HepG2 (cell line): ENCODE measurements around the gene KIF13A.

Experiments used
- FOXP1 ChIP-seq, 2 experiments: fragments of 450-650 bp in 1 of 2; IDR thresholded peaks; 2 replicates each; pipeline ENCODE4 v1.6.1; 2017 to 2018; ENCODE audit warnings: antibody characterized with exemption in 1 of 2
- HCFC1 ChIP-seq: fragments of 150-350 bp; IDR thresholded peaks from 2 replicates; pipeline ENCODE4 v1.6.1; 2014; ENCODE audit warnings: low read depth, low read length
- ZFAT ChIP-seq: sonication (generic); formaldehyde crosslinking; conservative IDR thresholded peaks from 2 replicates; pipeline ENCODE4 v1.8.1; 2023; ENCODE audit warnings: missing genetic modification reagents, inconsistent platforms
- ZNF253 ChIP-seq: sonication (generic); formaldehyde crosslinking; IDR thresholded peaks from 2 replicates; pipeline ENCODE4 v1.8.0; 2022; ENCODE audit warnings: mild to moderate bottlenecking, missing genetic modification reagents, borderline replicate concordance
- ZNF274 ChIP-seq: sonication (generic); formaldehyde crosslinking; IDR thresholded peaks from 2 replicates; pipeline ENCODE4 v1.5.1; 2020; ENCODE audit warnings: mild to moderate bottlenecking, missing genetic modification reagents
- TF ChIP-seq, protein P1 (sequence below): sonication (generic); formaldehyde crosslinking; IDR thresholded peaks from 2 replicates; pipeline ENCODE4 v1.5.1; 2020; ENCODE audit warnings: mild to moderate bottlenecking, missing genetic modification reagents

DNA sequence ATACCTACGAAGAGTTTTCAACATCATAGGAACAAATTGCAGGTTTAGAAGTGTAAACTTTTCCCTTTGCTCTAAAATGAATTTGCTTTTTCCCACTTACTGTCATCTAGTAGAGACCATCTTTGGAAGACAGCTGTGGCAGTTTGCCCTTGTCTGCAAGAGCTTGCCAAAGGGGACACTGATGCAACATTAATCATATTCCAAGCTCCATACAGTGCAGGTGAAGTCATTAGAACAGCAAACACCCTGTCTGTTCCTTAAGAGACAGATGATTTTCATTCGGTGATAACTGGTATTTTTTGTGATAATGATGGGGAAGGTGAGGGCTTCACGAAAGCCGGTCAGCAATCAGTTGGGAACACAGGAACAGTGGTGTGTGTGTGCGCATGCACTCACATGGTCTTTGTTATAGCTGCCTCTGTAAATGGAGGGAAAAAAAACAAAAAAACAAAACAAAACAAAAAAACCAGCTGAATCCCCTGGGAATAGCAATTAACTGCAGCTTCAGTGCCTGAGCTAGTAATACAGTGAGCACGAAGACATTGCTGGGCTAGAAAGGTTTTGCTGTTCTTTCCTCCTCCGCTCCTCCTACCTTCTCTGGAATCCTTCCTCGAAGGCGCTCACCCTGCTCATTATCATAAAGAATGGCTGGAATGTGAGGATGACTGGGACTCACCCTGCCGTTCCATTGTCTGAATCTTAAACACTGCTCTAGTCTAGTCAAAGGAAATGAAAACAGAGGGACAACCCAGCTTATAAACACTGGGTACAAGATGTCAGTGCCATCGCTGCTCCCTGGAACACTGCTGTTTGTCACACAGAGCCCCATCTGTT, 35.2 kb upstream of the KIF13A start:
- TF ChIP-seq HCFC1, result no peak
- no peak for TF ChIP-seq ZNF274 (CRISPR knock-in tag)
- TF ChIP-seq, protein P1, sequence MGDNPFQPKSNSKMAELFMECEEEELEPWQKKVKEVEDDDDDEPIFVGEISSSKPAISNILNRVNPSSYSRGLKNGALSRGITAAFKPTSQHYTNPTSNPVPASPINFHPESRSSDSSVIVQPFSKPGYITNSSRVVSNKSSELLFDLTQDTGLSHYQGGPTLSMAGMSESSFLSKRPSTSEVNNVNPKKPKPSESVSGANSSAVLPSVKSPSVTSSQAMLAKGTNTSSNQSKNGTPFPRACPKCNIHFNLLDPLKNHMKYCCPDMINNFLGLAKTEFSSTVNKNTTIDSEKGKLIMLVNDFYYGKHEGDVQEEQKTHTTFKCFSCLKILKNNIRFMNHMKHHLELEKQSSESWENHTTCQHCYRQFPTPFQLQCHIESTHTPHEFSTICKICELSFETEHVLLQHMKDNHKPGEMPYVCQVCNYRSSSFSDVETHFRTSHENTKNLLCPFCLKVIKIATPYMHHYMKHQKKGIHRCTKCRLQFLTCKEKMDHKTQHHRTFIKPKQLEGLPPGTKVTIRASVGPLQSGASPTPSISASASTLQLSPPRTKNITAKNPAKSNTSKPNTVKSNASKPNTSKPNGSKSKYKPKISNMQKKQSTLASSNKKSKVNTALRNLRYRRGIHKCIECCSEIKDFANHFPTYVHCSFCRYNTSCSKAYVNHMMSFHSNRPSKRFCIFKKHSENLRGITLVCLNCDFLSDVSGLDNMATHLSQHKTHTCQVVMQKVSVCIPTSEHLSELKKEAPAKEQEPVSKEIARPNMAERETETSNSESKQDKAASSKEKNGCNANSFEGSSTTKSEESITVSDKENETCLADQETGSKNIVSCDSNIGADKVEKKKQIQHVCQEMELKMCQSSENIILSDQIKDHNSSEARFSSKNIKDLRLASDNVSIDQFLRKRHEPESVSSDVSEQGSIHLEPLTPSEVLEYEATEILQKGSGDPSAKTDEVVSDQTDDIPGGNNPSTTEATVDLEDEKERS (CRISPR knock-in tag), result no peak
- no peak for TF ChIP-seq ZFAT (CRISPR knock-in tag)
- TF ChIP-seq ZNF253, result no peak
- no peak for TF ChIP-seq FOXP1 (IDR thresholded peaks at IDR 0.05)
- TF ChIP-seq FOXP1 (CRISPR knock-in tag; IDR thresholded peaks at IDR 0.05), result no peak
